Tongue (tissue), 2 donors: ENCODE measurements around the gene MINDY4B. TPM values are rescaled to one million over a fixed set of nuclear protein-coding genes. Genes with fewer than 3 reads are reported as not detected.

Source experiments
- DNase-seq: peaks from one replicate; pipeline ENCODE4 v3.0.0-alpha.2; 2015
- total RNA-seq: library from RNA; depleted of rRNA; stranded (reverse); fragments of >200 nt; gene quantifications from one replicate; pipeline ENCODE4 v1.2.3, GENCODE V29; 2014

MINDY4B gene
- total RNA-seq, 1 donor from 2014 or later: not detected

GRCh38 chr3:150844484-150844883 lies 60.8 kb downstream of the MINDY4B start:
- DNase-seq: no peak

- DNase-seq: no peak
Measured at GRCh38 chr3:150843241-150843640, 62.0 kb downstream of the MINDY4B start.

- DNase-seq: no peak
Measured at GRCh38 chr3:150840802-150841515, 64.3 kb downstream of the MINDY4B start.

- no peak for DNase-seq
Measured at GRCh38 chr3:150830745-150831144, 74.5 kb downstream of the MINDY4B start.

GRCh38 chr3:150830094-150830681 lies 75.1 kb downstream of the MINDY4B start:
- peak; percentile 3 for DNase-seq

- no peak for DNase-seq
Measured at GRCh38 chr3:150829408-150829807, 75.8 kb downstream of the MINDY4B start.

GRCh38 chr3:150828997-150829396 lies 76.2 kb downstream of the MINDY4B start:
- DNase-seq: no peak

- DNase-seq: no peak
Measured at GRCh38 chr3:150828261-150828660, 77.0 kb downstream of the MINDY4B start.

GRCh38 chr3:150826466-150827282 lies 78.6 kb downstream of the MINDY4B start:
- peak; percentile 26 for DNase-seq

- DNase-seq: peak; percentile 60
Measured at GRCh38 chr3:150825916-150826377, 79.3 kb downstream of the MINDY4B start.

GRCh38 chr3:150825192-150825915 lies 79.9 kb downstream of the MINDY4B start:
- DNase-seq: no peak

GRCh38 chr3:150823277-150823676 lies 82.0 kb downstream of the MINDY4B start:
- DNase-seq: peak; percentile 18

GRCh38 chr3:150822636-150823035 lies 82.6 kb downstream of the MINDY4B start:
- DNase-seq: no peak

Other genes with a start within 250 kb of the MINDY4B start
- not detected for gene ERICH6, start 201.5 kb downstream of the MINDY4B start, total RNA-seq
- 32.1 TPM for gene SIAH2, start 142.3 kb downstream of the MINDY4B start, total RNA-seq
- gene CLRN1, start 67.3 kb upstream of the MINDY4B start, total RNA-seq: 0.31 TPM
- 8.5 TPM for gene MED12L, start 180.2 kb upstream of the MINDY4B start, total RNA-seq